Ishikawa (cell line): Measurements from ENCODE around the gene AZU1.

Experiments used
- CEBPB ChIP-seq: IDR thresholded peaks from 2 replicates; pipeline ENCODE4 v1.6.1; 2012
- CREB1 ChIP-seq: IDR thresholded peaks from 2 replicates; pipeline ENCODE4 v1.6.1; 2012; ENCODE audit warnings: low read depth
- EGR1 ChIP-seq: IDR thresholded peaks from 2 replicates; pipeline ENCODE4 v1.6.1; 2012
- EP300 ChIP-seq: IDR thresholded peaks from 2 replicates; pipeline ENCODE4 v1.6.1; 2012; ENCODE audit warnings: borderline replicate concordance
- FOXM1 ChIP-seq: IDR thresholded peaks from 2 replicates; pipeline ENCODE4 v1.6.1; 2012; ENCODE audit warnings: low read depth, borderline replicate concordance
- MAX ChIP-seq: IDR thresholded peaks from 2 replicates; pipeline ENCODE4 v1.6.1; 2012
- NFIC ChIP-seq: IDR thresholded peaks from 2 replicates; pipeline ENCODE4 v1.6.1; 2012
- RAD21 ChIP-seq: IDR thresholded peaks from 2 replicates; pipeline ENCODE4 v1.6.1; 2012; ENCODE audit warnings: low read depth
- REST ChIP-seq: IDR thresholded peaks from 2 replicates; pipeline ENCODE4 v1.6.1; 2012; ENCODE audit warnings: low read depth, mild to moderate bottlenecking
- TAF1 ChIP-seq: IDR thresholded peaks from 2 replicates; pipeline ENCODE4 v1.6.1; 2012; ENCODE audit warnings: low read depth, mild to moderate bottlenecking
- TCF12 ChIP-seq: IDR thresholded peaks from 2 replicates; pipeline ENCODE4 v1.6.1; 2012; ENCODE audit warnings: low read depth
- TEAD4 ChIP-seq: IDR thresholded peaks from 2 replicates; pipeline ENCODE4 v1.6.1; 2012
- USF1 ChIP-seq: IDR thresholded peaks from 2 replicates; pipeline ENCODE4 v1.6.1; 2012
- YY1 ChIP-seq: IDR thresholded peaks from 2 replicates; pipeline ENCODE4 v1.6.1; 2012; ENCODE audit warnings: low read depth
- ZBTB7A ChIP-seq: IDR thresholded peaks from 2 replicates; pipeline ENCODE4 v1.6.1; 2012; ENCODE audit warnings: low read depth

Gene AZU1

GRCh38 chr19:843836-844545 is 16.4 kb downstream of the AZU1 start:
- TF ChIP-seq EGR1 (no peak; the same call in 1 of the 2 replicates), TAF1 (no peak), ZBTB7A (no peak), YY1 (no peak), USF1 (no peak), CREB1 (no peak), CEBPB (no peak), REST (no peak), FOXM1 (no peak), TCF12 (no peak), TEAD4 (no peak), RAD21 (no peak), MAX (no peak), NFIC (no peak)

- TF ChIP-seq REST (no peak), MAX (peak; percentile 39; the same call in 1 of the 2 replicates)
Observed at GRCh38 chr19:844546-844971, 16.9 kb downstream of the AZU1 start.

- TF ChIP-seq TEAD4 (peak; percentile 59), CREB1 (no peak), MAX (no peak), REST (no peak), RAD21 (no peak), NFIC (no peak), YY1 (no peak)
Observed at GRCh38 chr19:845707-846521, 18.3 kb downstream of the AZU1 start.

- TF ChIP-seq FOXM1 (no peak), TEAD4 (no peak), NFIC (no peak), REST (no peak), EP300 (no peak), RAD21 (no peak), MAX (no peak), TAF1 (no peak), YY1 (no peak), TCF12 (no peak), CEBPB (no peak), USF1 (no peak), EGR1 (no peak), ZBTB7A (no peak), CREB1 (no peak)
Observed at GRCh38 chr19:848386-848921, 20.8 kb downstream of the AZU1 start.
